HEK293 (cell line): ENCODE measurements around the gene RASD2.

Experiments
- CTCF ChIA-PET: fragments of 350-600 bp; formaldehyde crosslinking; extraction: SDS; loops from one replicate; lab custom pipeline; 2021; ENCODE audit warnings: antibody characterized with exemption; lab: Yijun Ruan, JAX
- POLR2A ChIA-PET: fragments of 300-600 bp; formaldehyde crosslinking; extraction: SDS; loops from one replicate; lab custom pipeline; 2020; ENCODE audit warnings: antibody characterized with exemption, inconsistent platforms; lab: Yijun Ruan, JAX
- H3K27ac ChIP-seq: fragments of 200-500 bp; sonication (Bioruptor generic); 2 replicates; pipeline ENCODE4 v1.5.1; 2014; ENCODE audit warnings: low read depth, low read length, control low read depth, inconsistent platforms; ENCODE audit errors: extremely low read depth
- H3K36me3 ChIP-seq, 2 experiments: fragments of 200-500 bp in 1 of 2; sonication (Bioruptor generic) in 1 of 2; 1 replicate in 1 of 2; 2 replicates in 1 of 2; pipeline ENCODE4 v1.5.1; 2014 to 2017; ENCODE audit warnings: inconsistent platforms in 2 of 2, low read length in 2 of 2; ENCODE audit not compliant: control insufficient read depth in 2 of 2, insufficient read depth in 1 of 2
- H3K4me1 ChIP-seq: fragments of 200-500 bp; sonication (Bioruptor generic); 2 replicates; pipeline ENCODE4 v1.5.1; 2014; ENCODE audit warnings: mild to moderate bottlenecking, low read length, inconsistent platforms; ENCODE audit not compliant: control insufficient read depth, insufficient read depth
- H3K4me3 ChIP-seq: 2 replicates; pipeline ENCODE4 v1.5.1; 2011; ENCODE audit warnings: low read depth, mild to moderate bottlenecking, control low read depth, low read length, moderate library complexity
- H3K9me3 ChIP-seq: fragments of 200-500 bp; sonication (Bioruptor generic); 2 replicates; pipeline ENCODE4 v1.5.1; 2014; ENCODE audit warnings: low read depth, low read length, inconsistent platforms; ENCODE audit not compliant: control insufficient read depth, insufficient read depth
- GFI1B ChIP-seq: fragments of 450-650 bp; formaldehyde crosslinking; IDR thresholded peaks from 2 replicates; pipeline ENCODE4 v1.5.1; 2016; ENCODE audit warnings: missing biosample characterization, missing genetic modification characterization
- GLIS2 ChIP-seq: fragments of 450-650 bp; formaldehyde crosslinking; IDR thresholded peaks from 2 replicates; pipeline ENCODE4 v1.5.1; 2016; ENCODE audit warnings: missing biosample characterization, missing genetic modification characterization
- PBX3 ChIP-seq: sonication (generic); formaldehyde crosslinking; IDR thresholded peaks from 2 replicates; pipeline ENCODE4 v1.8.1; 2022; ENCODE audit warnings: mild to moderate bottlenecking, moderate library complexity, missing genetic modification reagents
- PRDM10 ChIP-seq: fragments of 450-650 bp; formaldehyde crosslinking; IDR thresholded peaks from 2 replicates; pipeline ENCODE4 v1.5.1; 2016; ENCODE audit warnings: missing biosample characterization, missing genetic modification characterization
- PRDM4 ChIP-seq: fragments of 450-650 bp; formaldehyde crosslinking; IDR thresholded peaks from 2 replicates; pipeline ENCODE4 v1.5.1; 2017; ENCODE audit warnings: missing biosample characterization, missing genetic modification characterization
- PRDM6 ChIP-seq: fragments of 450-650 bp; formaldehyde crosslinking; IDR thresholded peaks from 2 replicates; pipeline ENCODE4 v1.5.1; 2017; ENCODE audit warnings: missing biosample characterization, missing genetic modification characterization
- SALL2 ChIP-seq: fragments of 450-650 bp; formaldehyde crosslinking; IDR thresholded peaks from 2 replicates; pipeline ENCODE4 v1.5.0; 2017; ENCODE audit warnings: missing biosample characterization, mild to moderate bottlenecking, missing genetic modification characterization, borderline replicate concordance
- SCRT1 ChIP-seq: fragments of 450-650 bp; formaldehyde crosslinking; IDR thresholded peaks from 2 replicates; pipeline ENCODE4 v1.5.1; 2016; ENCODE audit warnings: missing biosample characterization, missing genetic modification characterization, borderline replicate concordance
- YY2 ChIP-seq: fragments of 450-650 bp; formaldehyde crosslinking; IDR thresholded peaks from 2 replicates; pipeline ENCODE4 v1.5.1; 2016; ENCODE audit warnings: missing biosample characterization, missing genetic modification characterization
- ZBTB11 ChIP-seq: fragments of 450-650 bp; formaldehyde crosslinking; conservative IDR thresholded peaks from 2 replicates; pipeline ENCODE4 v1.5.1; 2016; ENCODE audit warnings: low read depth, missing biosample characterization, missing genetic modification characterization
- ZNF138 ChIP-seq: fragments of 450-650 bp; formaldehyde crosslinking; IDR thresholded peaks from 2 replicates; pipeline ENCODE4 v1.5.1; 2016; ENCODE audit warnings: missing biosample characterization, missing genetic modification characterization, borderline replicate concordance
- ZNF175 ChIP-seq: fragments of 450-650 bp; formaldehyde crosslinking; IDR thresholded peaks from 2 replicates; pipeline ENCODE4 v1.5.1; 2016; ENCODE audit warnings: missing biosample characterization, missing genetic modification characterization
- ZNF214 ChIP-seq: fragments of 450-650 bp; formaldehyde crosslinking; IDR thresholded peaks from 2 replicates; pipeline ENCODE4 v1.5.1; 2017; ENCODE audit warnings: missing biosample characterization, mild to moderate bottlenecking, missing genetic modification characterization, borderline replicate concordance
- ZNF404 ChIP-seq: fragments of 450-650 bp; formaldehyde crosslinking; IDR thresholded peaks from 2 replicates; pipeline ENCODE4 v1.5.1; 2017; ENCODE audit warnings: missing biosample characterization, missing genetic modification characterization
- ZNF513 ChIP-seq: fragments of 450-650 bp; IDR thresholded peaks from 2 replicates; pipeline ENCODE4 v1.5.1; 2018; ENCODE audit warnings: missing biosample characterization, missing genetic modification characterization
- ZNF571 ChIP-seq: fragments of 450-650 bp; formaldehyde crosslinking; IDR thresholded peaks from 2 replicates; pipeline ENCODE4 v1.5.0; 2017; ENCODE audit warnings: missing biosample characterization, missing genetic modification characterization
- ZNF624 ChIP-seq: fragments of 450-650 bp; formaldehyde crosslinking; IDR thresholded peaks from 2 replicates; pipeline ENCODE4 v1.5.1; 2017; ENCODE audit warnings: missing biosample characterization, missing genetic modification characterization
- ZNF658 ChIP-seq: fragments of 450-650 bp; formaldehyde crosslinking; IDR thresholded peaks from 2 replicates; pipeline ENCODE4; 2016; ENCODE audit warnings: missing biosample characterization, missing genetic modification characterization
- ZNF660 ChIP-seq: fragments of 450-650 bp; IDR thresholded peaks from 2 replicates; pipeline ENCODE4 v1.5.1; 2018; ENCODE audit warnings: missing biosample characterization, mild to moderate bottlenecking, missing genetic modification characterization
- ZNF768 ChIP-seq: fragments of 450-650 bp; formaldehyde crosslinking; IDR thresholded peaks from 2 replicates; pipeline ENCODE4 v1.5.1; 2018; ENCODE audit warnings: missing biosample characterization, mild to moderate bottlenecking, missing genetic modification characterization
- ZSCAN18 ChIP-seq: fragments of 450-650 bp; formaldehyde crosslinking; IDR thresholded peaks from 2 replicates; pipeline ENCODE4 v1.5.1; 2016; ENCODE audit warnings: missing biosample characterization, missing genetic modification characterization

Gene RASD2

GRCh38 chr22:35510481-35510934, 30.1 kb upstream of the RASD2 start (continued):
- TF ChIP-seq PRDM4 (tag by site-specific recombination) (no peak), PBX3 (no peak), ZNF624 (no peak), SALL2 (tag by site-specific recombination) (no peak), ZNF214 (tag by site-specific recombination) (no peak), ZNF660 (tag by site-specific recombination) (no peak), ZNF571 (tag by site-specific recombination) (no peak), ZNF513 (tag by site-specific recombination) (no peak), ZNF138 (tag by site-specific recombination) (no peak), ZNF768 (no peak)
- TF ChIP-seq, all 188 proteins: peak for 0

GRCh38 chr22:35510951-35511350, 29.7 kb upstream of the RASD2 start:
- no peak overlapping the region for H3K4me3 ChIP-seq
- H3K4me1 ChIP-seq = no peaks in the 10 kb centered on the region
- no peaks in the 10 kb centered on the region for H3K9me3 ChIP-seq
- CTCF ChIA-PET = interaction anchor here (1.0 kb wide), 1 partner anchor 71 kb away, joined by 10 read pairs; no protein-coding TSS in a partner anchor
- H3K36me3 ChIP-seq = no peaks in the 10 kb centered on the region
- POLR2A ChIA-PET = interaction anchor here (1.0 kb wide), 1 partner anchor 55 kb away, joined by 3 read pairs; no protein-coding TSS in a partner anchor
- H3K27ac ChIP-seq = no peak overlapping the region
- TF ChIP-seq GFI1B (tag by site-specific recombination) = no peak
- no peak for TF ChIP-seq ZNF175 (tag by site-specific recombination)
- TF ChIP-seq ZBTB11 (tag by site-specific recombination) = no peak
- TF ChIP-seq ZSCAN18 (tag by site-specific recombination) = no peak
- TF ChIP-seq PRDM10 (tag by site-specific recombination) = no peak
- no peak for TF ChIP-seq GLIS2
- TF ChIP-seq ZNF658 (tag by site-specific recombination) = no peak
- TF ChIP-seq YY2 (tag by site-specific recombination) = no peak
- TF ChIP-seq ZNF404 (tag by site-specific recombination) = no peak
- TF ChIP-seq PRDM6 (tag by site-specific recombination) = no peak
- no peak for TF ChIP-seq SCRT1 (tag by site-specific recombination)
